Liver (tissue), 9 donors: ENCODE data around the gene MRPL9. TPM values are rescaled to one million over a fixed set of nuclear protein-coding genes. Genes with fewer than 3 reads are reported as not detected.
A peak's percentile ranks its signal among the peaks of the same experiment; 100 is the strongest.

Experiments used
- DNase-seq: peaks from one replicate; pipeline ENCODE4 v3.0.0-alpha.2; 2017; ENCODE audit warnings: low spot score
- H3K27ac ChIP-seq, 2 donors: one replicate each; pipeline ENCODE4 v1.7.0; 2013; ENCODE audit warnings: inconsistent platforms in 2 of 2, low read length in 2 of 2, control low read depth in 1 of 2, low read depth in 1 of 2, mild to moderate bottlenecking in 1 of 2
- H3K27me3 ChIP-seq, 4 donors: one replicate each; pipeline versions ENCODE4 v1.6.1 to v1.7.0; 2013; ENCODE audit warnings: low read length in 3 of 4, inconsistent platforms in 1 of 4, mild to moderate bottlenecking in 1 of 4, moderate library complexity in 1 of 4; ENCODE audit not compliant: control insufficient read depth in 4 of 4, insufficient read depth in 4 of 4
- H3K36me3 ChIP-seq, 4 donors: one replicate each; pipeline versions ENCODE4 v1.6.1 to v1.7.0; 2013; ENCODE audit warnings: low read length in 3 of 4, mild to moderate bottlenecking in 3 of 4, low read depth in 1 of 4, moderate library complexity in 1 of 4; ENCODE audit not compliant: control insufficient read depth in 4 of 4, insufficient read depth in 3 of 4
- H3K4me1 ChIP-seq, 4 donors: one replicate each; pipeline versions ENCODE4 v1.6.1 to v1.7.0; 2013; ENCODE audit warnings: low read length in 3 of 4, mild to moderate bottlenecking in 3 of 4, moderate library complexity in 1 of 4; ENCODE audit not compliant: control insufficient read depth in 4 of 4, insufficient read depth in 4 of 4
- H3K4me3 ChIP-seq, 3 donors: one replicate each; pipeline versions ENCODE4 v1.6.1 to v1.7.0; 2013; ENCODE audit warnings: low read length in 3 of 3, control low read depth in 1 of 3, low read depth in 1 of 3, mild to moderate bottlenecking in 1 of 3
- H3K9ac ChIP-seq, 2 donors: one replicate each; pipeline ENCODE4 v1.7.0; 2013; ENCODE audit warnings: low read length in 2 of 2, mild to moderate bottlenecking in 2 of 2, moderate library complexity in 2 of 2, control low read depth in 1 of 2, low read depth in 1 of 2
- H3K9me3 ChIP-seq, 4 donors: one replicate each; pipeline versions ENCODE4 v1.6.1 to v1.7.0; 2013; ENCODE audit warnings: low read length in 3 of 4; ENCODE audit not compliant: control insufficient read depth in 4 of 4
- EGR1 ChIP-seq, 2 donors: IDR thresholded peaks; 2 replicates each; pipeline ENCODE4 v1.6.1; 2016 to 2018; ENCODE audit warnings: antibody characterized with exemption in 2 of 2, low read depth in 2 of 2
- MAX ChIP-seq: IDR thresholded peaks from 2 replicates; pipeline ENCODE4 v1.6.1; 2016; ENCODE audit warnings: antibody characterized with exemption
- NR2F2 ChIP-seq: IDR thresholded peaks from 2 replicates; pipeline ENCODE4 v1.6.1; 2016; ENCODE audit warnings: antibody characterized with exemption
- SP1 ChIP-seq: IDR thresholded peaks from 2 replicates; pipeline ENCODE4 v1.6.1; 2018; ENCODE audit warnings: antibody characterized with exemption, mild to moderate bottlenecking
- WGBS: extraction: QIAGEN DNeasy Blood & Tissue Kit; methylation state at CpG from one replicate; pipeline ENCODE4 v1.1.7; 2013; 5-methylcytosine and 5-hydroxymethylcytosine counted together
- polyA plus RNA-seq, 2 donors: library from polyadenylated mRNA; stranded (reverse) in 1 of 2; unstranded in 1 of 2; fragments of 200-250 nt in 1 of 2; fragments of >200 nt in 1 of 2; fragmentation: Nextera tagmentation in 1 of 2; extraction: Ambion mirVana in 1 of 2; gene quantifications; one replicate each; pipeline versions ENCODE4 v1.2.1 to v1.2.3, GENCODE V29; 2013 to 2015
- total RNA-seq, 2 donors: library from RNA; depleted of rRNA; stranded (reverse); fragments of >200 nt; gene quantifications; one replicate each; pipeline ENCODE4 v1.2.3, GENCODE V29; 2014
- TF ChIP-seq, protein P1 (sequence below): IDR thresholded peaks from 2 replicates; pipeline ENCODE4 v1.6.1; 2016; ENCODE audit warnings: antibody characterized with exemption, mild to moderate bottlenecking
- TF ChIP-seq, protein P2 (sequence below): fragments of 150-350 bp; IDR thresholded peaks from 2 replicates; pipeline ENCODE4 v1.5.1; 2017; ENCODE audit warnings: improper control_type of control experiment, low read depth, low read length; ENCODE audit not compliant: missing input control
- donor health status: healthy.
- donor health status: healthy.
- donor health status: healthy.
- donor health status: healthy.
- donor health status: healthy.

MRPL9 gene
- total and polyA plus RNA-seq, 4 donors: 22.5 to 43.5 (median 31.6) TPM

DNA sequence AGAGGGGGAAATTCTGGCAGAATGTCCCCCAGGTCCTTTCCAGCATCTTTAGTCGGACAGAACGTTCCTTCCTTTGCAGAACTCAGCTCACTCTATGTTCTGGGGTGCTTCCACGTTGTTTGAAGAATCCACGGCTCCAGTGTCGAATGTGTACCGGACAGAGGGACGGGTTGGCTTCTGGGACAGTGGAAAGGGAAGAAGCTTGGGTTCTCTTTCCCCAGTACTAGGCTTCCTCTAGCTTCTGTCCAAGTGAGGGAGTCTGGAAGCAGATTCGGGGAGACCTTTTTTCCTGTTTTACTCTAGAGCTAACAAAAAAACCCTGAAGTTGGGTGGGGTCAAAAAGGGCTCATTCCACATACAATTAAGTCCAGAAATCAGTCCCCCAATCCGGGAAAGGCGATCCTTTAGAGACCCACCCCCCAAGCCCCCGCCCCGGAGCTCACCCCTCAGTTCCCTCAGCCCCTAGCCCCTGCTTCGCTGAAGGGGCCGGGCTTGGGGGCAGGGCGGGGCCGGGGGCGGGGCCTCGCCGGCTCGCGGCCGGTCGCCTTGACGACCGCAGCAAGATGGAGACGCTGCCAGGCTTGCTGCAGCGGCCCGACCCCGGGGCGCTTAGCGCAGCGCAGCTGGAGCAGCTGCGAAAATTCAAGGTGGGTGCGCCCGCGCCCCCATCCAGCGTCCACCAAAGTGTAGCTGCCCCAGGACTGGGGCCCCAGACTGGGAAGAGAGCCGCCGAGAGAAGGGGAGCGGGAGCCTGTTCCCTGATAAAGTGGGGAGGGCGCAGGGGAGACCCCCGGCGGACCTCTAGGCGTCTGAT is 42.1 kb downstream of the MRPL9 start, which contains the start of gene RIIAD1:
Gene RIIAD1 (plus strand): TSS at position 549 of the 814 bp plus-strand sequence. CDS start 15 bp downstream, at position 564.
- H3K36me3 ChIP-seq: no peaks in the 10 kb centered on the region
- TF ChIP-seq, protein P1, sequence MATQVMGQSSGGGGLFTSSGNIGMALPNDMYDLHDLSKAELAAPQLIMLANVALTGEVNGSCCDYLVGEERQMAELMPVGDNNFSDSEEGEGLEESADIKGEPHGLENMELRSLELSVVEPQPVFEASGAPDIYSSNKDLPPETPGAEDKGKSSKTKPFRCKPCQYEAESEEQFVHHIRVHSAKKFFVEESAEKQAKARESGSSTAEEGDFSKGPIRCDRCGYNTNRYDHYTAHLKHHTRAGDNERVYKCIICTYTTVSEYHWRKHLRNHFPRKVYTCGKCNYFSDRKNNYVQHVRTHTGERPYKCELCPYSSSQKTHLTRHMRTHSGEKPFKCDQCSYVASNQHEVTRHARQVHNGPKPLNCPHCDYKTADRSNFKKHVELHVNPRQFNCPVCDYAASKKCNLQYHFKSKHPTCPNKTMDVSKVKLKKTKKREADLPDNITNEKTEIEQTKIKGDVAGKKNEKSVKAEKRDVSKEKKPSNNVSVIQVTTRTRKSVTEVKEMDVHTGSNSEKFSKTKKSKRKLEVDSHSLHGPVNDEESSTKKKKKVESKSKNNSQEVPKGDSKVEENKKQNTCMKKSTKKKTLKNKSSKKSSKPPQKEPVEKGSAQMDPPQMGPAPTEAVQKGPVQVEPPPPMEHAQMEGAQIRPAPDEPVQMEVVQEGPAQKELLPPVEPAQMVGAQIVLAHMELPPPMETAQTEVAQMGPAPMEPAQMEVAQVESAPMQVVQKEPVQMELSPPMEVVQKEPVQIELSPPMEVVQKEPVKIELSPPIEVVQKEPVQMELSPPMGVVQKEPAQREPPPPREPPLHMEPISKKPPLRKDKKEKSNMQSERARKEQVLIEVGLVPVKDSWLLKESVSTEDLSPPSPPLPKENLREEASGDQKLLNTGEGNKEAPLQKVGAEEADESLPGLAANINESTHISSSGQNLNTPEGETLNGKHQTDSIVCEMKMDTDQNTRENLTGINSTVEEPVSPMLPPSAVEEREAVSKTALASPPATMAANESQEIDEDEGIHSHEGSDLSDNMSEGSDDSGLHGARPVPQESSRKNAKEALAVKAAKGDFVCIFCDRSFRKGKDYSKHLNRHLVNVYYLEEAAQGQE: no peak
- no peak for TF ChIP-seq NR2F2
- TF ChIP-seq MAX: no peak
- H3K4me1 ChIP-seq: peaks cover 7 to 23% (median 15%) of the 10 kb centered on the region in 4 donors
- 2% methylated on average over 44 of the region's 44 CpGs for WGBS
- peak; percentile 48 for DNase-seq
- H3K9me3 ChIP-seq: no peaks in the 10 kb centered on the region
- H3K27ac ChIP-seq: peak within 1 kb of the TSS; percentile 69 to 75
- peaks cover 0 to under 1% (median 0%) of the 10 kb centered on the region in 4 donors for H3K27me3 ChIP-seq
- H3K4me3 ChIP-seq: peak within 1 kb of the TSS; percentile 65 to 84 (median 71)
- peak within 1 kb of the TSS; percentile 47 to 64 for H3K9ac ChIP-seq

DNA sequence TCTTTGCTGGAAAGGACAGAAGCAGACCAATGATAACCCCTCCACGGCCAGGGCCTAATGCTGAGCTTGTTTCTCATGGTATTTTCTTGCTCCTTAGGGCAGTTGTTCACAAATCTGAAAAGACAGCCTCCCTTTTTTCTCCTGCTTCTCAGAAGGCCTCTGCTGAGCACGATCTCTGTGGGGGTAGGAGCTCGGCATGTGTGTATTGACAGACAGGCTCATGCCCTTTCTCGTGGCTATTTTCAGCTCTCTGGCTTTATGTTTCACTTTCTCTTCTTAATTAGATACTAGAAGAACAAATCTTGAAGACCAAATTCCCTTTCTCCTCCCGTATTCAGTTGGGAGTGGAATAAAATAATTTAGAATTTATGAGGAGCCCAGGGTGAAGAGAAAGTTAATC is 42.7 kb downstream of the MRPL9 start:
- peaks cover 7 to 23% (median 15%) of the 10 kb centered on the region in 4 donors for H3K4me1 ChIP-seq
- TF ChIP-seq, protein P2, sequence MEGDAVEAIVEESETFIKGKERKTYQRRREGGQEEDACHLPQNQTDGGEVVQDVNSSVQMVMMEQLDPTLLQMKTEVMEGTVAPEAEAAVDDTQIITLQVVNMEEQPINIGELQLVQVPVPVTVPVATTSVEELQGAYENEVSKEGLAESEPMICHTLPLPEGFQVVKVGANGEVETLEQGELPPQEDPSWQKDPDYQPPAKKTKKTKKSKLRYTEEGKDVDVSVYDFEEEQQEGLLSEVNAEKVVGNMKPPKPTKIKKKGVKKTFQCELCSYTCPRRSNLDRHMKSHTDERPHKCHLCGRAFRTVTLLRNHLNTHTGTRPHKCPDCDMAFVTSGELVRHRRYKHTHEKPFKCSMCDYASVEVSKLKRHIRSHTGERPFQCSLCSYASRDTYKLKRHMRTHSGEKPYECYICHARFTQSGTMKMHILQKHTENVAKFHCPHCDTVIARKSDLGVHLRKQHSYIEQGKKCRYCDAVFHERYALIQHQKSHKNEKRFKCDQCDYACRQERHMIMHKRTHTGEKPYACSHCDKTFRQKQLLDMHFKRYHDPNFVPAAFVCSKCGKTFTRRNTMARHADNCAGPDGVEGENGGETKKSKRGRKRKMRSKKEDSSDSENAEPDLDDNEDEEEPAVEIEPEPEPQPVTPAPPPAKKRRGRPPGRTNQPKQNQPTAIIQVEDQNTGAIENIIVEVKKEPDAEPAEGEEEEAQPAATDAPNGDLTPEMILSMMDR: no peak
- no peak for TF ChIP-seq MAX
- TF ChIP-seq EGR1 (IDR thresholded peaks at IDR 0.05; ENCODE audit: low read depth in 2 of 2): no peak
- TF ChIP-seq, protein P1: peak; percentile 27
- no peak for TF ChIP-seq SP1
- peak overlapping the region; percentile 47 to 64 for H3K9ac ChIP-seq
- peak overlapping the region in 2 of 3 donors; percentile 65 to 84 for H3K4me3 ChIP-seq
- no peaks in the 10 kb centered on the region for H3K36me3 ChIP-seq
- no peak for DNase-seq
- peak overlapping the region; percentile 69 to 75 for H3K27ac ChIP-seq
- no peaks in the 10 kb centered on the region for H3K9me3 ChIP-seq
- peaks cover 0 to 2% (median 0%) of the 10 kb centered on the region in 4 donors for H3K27me3 ChIP-seq
- 4% methylated on average over 5 of the region's 5 CpGs for WGBS
